GM21825 (cell line): Measurements from ENCODE around the gene SDHA.
"Not testable (repeated sequence)": the region's sequence is repeated elsewhere in the genome, so short reads cannot be mapped to it uniquely, and the experiment has no call there.

Experiments
- ATAC-seq: cut with Tn5 transposase; IDR thresholded peaks from one replicate; pipeline ENCODE4 v1.9.1; 2021; ENCODE audit warnings: mild to moderate bottlenecking, moderate library complexity; ENCODE audit not compliant: unreplicated experiment

The SDHA gene

DNA sequence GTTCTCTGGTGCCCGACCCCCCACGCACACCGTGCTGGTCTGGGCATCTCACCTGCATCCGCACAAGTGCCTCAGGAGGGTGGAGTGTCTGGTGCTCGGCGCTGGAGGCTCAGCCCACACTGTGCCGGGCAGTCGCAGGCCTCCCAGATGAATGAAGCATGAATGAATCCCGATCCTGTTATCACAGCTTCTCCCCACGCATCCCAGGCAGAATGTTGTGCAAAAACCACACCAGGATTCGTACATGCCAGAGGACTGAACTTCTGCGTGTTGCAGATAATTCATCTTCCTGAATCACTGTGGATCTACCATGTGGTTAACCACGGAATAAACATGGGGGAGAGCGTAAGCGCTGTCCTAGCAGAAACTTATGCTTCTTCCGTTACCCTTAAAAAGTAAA, 78.8 kb downstream of the SDHA start:
- ATAC-seq: not testable (repeated sequence)

DNA sequence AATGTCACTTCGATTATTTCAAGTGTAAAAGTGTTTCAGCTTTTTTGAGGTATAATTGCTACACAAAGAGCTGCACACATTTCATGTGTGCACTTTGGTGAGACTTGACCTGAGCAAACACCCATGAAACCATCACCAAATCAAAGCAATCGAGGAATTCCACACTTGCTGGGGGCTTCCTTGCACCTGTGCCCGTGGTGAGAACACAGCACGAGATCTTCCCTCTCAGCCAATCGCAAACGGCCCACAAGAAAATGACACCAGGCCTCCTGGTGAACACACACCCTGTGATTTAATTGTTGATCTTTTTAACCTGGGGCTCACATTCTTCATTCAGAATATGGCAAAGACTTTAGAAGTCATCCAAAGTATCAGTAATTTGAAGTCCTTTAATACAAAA, 79.3 kb downstream of the SDHA start:
- not testable (repeated sequence) for ATAC-seq

DNA sequence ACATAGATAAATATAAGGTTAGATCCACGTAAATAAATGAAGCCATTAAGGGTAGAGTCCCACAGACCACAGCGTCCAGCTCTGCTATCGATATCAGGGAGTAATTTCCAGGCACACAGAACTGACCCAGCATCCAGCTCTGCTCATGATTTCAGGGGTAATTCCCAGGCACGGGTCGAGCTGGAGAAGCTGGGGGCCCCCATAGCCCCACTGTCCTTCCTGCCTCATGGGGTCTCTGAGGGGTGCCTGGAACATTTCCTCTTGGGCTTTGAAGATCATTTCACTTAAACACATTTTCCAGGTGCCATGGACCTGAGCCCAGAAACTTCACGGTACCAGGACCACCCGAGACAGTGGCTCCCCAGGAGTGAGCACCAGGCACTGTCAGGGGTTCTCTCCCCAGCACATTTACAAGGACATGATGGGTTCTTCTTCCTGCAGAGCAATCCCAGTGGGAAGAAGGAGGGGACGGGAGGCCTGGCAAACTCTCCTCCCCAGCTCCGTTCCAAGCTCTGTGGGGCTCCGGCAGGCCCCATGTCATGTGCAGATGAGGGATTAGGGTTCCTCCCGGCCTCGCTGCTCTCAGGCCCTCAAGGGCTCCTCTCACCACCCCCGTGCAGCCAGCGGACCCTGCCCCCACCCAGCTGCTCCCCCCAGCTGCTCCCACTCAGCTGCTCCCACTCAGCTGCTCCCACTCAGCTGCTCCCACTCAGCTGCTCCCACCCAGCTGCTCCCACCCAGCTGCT, 80.0 kb downstream of the SDHA start:
- not testable (repeated sequence) for ATAC-seq

DNA sequence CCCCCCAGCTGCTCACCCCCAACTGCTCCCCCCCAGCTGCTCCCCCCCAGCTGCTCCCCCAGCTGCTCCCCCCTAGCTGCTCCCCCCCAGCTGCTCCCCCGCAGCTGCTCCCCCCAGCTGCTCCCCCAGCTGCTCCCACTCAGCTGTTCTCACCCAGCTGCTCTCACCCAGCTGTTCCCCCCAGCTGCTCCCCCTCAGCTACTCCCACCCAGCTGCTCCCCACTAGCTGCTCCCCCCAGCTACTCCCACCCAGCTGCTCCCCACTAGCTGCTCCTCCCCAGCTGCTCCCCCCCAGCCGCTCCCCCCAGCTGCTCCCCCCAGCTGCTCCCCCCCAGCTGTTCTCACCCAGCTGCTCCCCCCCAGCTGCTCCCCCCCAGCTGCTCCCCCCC, 80.6 kb downstream of the SDHA start:
- no peak for ATAC-seq

DNA sequence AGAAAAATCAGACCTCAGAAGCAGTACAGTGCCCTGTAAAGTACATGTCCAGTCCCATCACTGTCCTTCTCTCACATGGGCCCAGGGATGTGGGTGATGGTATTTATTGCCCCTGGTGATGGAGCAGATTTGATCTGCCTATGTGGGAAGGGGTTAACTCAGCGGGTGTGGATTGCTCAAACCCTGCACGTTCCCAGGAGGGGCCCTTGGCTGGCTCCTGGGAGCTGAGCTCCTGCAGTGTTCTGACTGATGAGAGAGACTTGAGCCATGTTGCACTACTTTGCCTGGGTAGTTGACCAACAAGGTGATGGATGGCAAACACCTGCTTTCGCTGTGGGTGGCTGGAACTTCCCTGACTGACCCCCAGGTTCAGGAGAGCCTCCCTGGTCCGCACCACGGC, 81.8 kb downstream of the SDHA start:
- not testable (repeated sequence) for ATAC-seq

DNA sequence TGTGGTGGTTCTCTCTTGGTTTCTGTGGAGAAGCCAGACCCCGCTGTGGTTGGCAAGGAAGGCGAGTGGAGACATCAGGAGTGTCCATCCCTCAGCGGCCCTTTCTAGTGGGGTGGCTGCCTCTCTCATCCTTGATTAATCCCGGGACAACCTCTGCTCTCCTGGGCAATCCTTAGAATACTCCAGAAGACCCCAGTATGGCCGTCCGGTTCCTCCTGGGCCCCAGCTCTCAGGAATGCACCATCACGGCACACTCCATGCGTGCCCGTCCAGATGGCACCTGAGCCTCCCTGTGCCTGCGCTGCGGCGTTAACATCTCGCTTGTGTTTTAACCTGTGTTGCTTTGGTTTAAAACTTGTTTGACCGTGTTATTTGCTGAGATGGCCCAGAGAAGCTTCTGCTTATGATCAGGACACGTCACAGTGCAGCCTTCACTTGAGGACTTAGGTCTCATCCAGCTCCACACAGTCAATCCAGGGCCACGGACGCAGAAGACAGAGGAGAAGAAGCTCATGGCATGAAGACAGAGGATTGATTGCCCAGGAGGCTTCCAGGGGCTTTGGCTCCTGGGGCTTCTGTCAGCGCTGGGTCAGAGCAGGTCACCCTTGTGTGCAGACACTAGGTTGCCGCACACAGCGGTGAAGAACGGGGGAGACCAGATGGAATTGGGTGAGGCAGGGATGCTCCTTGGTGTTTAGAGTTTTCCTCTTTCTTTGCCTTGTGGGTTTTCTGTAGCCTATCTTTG, 82.7 kb downstream of the SDHA start:
- not testable (repeated sequence) for ATAC-seq

DNA sequence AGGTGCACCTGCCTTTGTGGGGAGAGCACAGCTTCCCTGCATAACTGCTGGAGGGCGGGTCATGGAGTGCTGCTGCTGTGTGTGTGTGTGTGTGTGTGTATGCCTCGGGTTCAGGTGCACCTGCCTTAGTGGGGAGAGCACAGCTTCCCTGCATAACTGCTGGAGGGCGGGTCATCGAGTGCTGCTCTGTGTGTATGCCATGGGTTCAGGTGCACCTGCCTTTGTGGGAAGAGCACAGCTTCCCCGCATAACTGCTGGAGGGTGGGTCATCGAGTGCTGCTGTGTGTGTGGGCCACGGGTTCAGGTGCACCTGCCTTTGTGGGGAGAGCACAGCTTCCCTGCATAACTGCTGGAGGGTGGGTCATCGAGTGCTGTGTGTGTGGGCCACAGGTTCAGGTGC, 84.3 kb downstream of the SDHA start:
- not testable (repeated sequence) for ATAC-seq

DNA sequence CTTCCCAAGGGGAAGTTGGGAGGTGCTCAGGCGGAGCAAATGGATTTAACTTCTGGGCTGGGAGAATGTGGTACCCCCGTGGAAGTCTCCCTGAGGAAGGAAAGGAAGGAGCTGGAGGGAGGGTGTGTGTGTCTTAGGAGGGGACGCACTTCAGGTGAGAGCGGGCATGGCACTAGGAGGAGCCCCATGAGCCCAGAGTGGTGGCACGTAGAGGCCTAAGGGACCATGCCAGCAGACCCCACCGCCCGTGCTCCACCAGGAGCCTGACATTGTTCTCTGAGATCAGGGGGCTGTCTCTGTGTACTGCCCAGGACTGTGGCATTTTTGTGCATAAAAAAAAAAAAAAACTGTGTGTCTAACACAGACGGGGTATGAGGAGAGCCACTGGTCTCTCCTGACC, 84.8 kb downstream of the SDHA start:
- no peak for ATAC-seq

DNA sequence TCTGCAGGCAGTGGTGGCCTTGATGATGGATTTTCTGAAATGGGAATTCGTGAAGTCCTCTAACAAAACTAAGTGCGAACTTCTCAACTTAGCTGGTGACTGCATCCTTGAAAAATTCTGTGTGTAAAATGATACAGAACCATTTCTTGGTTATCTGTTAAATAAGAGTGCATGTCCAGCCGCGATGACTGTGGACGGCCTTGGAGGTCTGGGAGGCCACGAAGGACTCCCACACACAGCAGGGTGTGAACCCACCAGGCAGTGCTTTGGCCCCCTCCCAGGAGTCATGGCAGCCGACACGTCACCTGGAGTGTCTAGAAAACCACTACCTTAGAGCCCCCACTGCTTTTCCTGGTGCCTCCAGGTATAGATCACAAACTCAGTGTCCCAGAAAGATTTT, 85.6 kb downstream of the SDHA start:
- not testable (repeated sequence) for ATAC-seq

DNA sequence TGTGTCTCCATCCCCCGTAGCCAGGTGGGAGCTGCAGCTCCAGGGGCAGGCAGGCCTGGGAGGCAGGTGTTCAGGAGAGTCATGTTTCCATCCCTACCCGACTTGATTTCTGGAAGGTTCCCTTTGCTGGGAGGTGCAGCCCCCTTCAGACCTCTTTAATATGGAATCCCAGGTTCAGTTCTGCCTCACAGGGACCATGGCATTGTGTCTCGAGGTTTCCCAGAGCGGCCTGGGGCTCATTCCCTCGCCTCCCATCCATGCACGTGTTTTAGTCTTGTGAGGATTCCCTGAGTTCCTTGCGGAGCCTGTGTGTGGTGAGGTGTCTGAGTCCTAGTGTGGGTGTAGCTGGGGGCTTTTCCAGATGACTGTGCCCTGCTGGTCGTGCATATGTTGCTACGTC, 86.9 kb downstream of the SDHA start:
- ATAC-seq: no peak

DNA sequence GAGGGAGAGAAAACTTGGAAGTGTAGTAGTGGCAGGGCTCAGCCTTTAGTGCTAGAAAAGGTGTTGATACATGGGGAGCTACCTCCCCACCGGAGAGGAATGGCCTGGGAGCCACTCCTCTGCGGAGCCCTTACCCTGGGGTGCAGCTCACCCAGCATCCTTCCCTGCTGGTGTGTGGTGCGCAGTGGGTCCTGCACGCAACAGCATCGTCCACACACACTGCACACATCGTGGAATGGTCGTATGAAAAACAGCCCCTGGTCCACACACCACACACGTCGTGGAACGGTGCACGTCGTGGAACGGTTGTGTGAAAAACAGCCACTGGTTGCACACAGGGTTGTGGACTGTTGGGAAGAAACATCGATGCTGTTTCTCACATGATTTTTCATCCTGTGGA, 87.3 kb downstream of the SDHA start:
- no peak for ATAC-seq

DNA sequence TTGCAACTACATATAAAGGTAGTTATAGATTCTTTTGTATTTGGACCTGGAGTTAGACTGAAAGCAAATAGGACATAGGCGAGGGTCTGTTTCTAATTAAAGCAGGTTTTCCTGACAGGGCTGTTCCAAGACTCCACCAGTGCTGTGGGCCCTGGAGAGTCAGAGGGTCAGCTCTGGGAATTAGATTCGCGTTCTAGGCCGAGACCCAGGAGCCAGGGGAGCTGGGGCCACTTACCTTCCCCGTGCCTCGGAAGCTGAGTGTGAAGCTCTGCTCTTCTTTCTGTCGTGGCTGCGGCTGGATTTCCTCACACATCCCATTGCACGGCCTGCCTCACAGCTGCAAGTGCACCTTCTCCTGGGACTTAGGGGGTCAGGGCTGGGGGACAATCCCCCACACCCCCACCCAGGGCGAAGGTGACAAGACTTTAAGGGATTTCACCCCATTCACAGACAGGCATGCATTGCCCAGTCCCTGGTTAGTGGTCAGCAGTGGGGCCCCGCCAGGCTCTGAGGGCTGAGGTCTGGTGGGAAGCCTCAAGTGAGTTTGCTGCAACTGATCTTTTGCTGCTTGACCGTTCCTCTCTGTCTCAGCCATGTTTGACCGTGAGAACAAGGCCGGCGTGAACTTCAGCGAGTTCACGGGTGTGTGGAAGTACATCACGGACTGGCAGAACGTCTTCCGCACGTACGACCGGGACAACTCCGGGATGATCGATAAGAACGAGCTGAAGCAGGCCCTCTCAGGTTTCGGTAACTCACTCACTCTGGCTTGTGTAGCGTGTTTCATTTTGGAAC, 88.1 kb downstream of the SDHA start:
- ATAC-seq: no peak
